Measurements from ENCODE around the gene CFC1B.
"Not testable (repeated sequence)": the region's sequence is repeated elsewhere in the genome, so short reads cannot be mapped to it uniquely, and the experiment has no call there.

CFC1B gene

GRCh38 chr2:130520992-130521391 is at the start of gene CFC1B:
Gene CFC1B, plus strand, starts transcription at chr2:130521222. Its CDS starts 263 bp downstream, at chr2:130521485.
- not testable (repeated sequence) for DNase-seq (ENCODE audit: extremely low read depth, low read depth)

GRCh38 chr2:130491073-130491472 is 29.9 kb upstream of the CFC1B start:
- not testable (repeated sequence) for DNase-seq (ENCODE audit: extremely low read depth, low read depth)

GRCh38 chr2:130509228-130509627 is 11.8 kb upstream of the CFC1B start, which contains the start of gene POTEI:
Gene POTEI, minus strand, starts transcription at chr2:130509328. Its CDS starts 93 bp downstream, at chr2:130509235.
- not testable (repeated sequence) for DNase-seq (ENCODE audit: extremely low read depth, low read depth)

GRCh38 chr2:130510807-130511746 is 9.9 kb upstream of the CFC1B start:
- DNase-seq (ENCODE audit: extremely low read depth, low read depth), result not testable (repeated sequence)

- not testable (repeated sequence) for DNase-seq (ENCODE audit: extremely low read depth, low read depth)
Measured at GRCh38 chr2:130511747-130512451, 9.1 kb upstream of the CFC1B start.

- not testable (repeated sequence) for DNase-seq (ENCODE audit: extremely low read depth, low read depth)
Measured at GRCh38 chr2:130518516-130519106, 2.4 kb upstream of the CFC1B start.

- not testable (repeated sequence) for DNase-seq (ENCODE audit: extremely low read depth, low read depth)
Measured at GRCh38 chr2:130522390-130522789, 1.4 kb downstream of the CFC1B start.

- DNase-seq (ENCODE audit: extremely low read depth, low read depth), result not testable (repeated sequence)
Measured at GRCh38 chr2:130527365-130527967, 6.4 kb downstream of the CFC1B start.

- DNase-seq (ENCODE audit: extremely low read depth, low read depth), result not testable (repeated sequence)
Measured at GRCh38 chr2:130529545-130529944, 8.5 kb downstream of the CFC1B start.

DNA sequence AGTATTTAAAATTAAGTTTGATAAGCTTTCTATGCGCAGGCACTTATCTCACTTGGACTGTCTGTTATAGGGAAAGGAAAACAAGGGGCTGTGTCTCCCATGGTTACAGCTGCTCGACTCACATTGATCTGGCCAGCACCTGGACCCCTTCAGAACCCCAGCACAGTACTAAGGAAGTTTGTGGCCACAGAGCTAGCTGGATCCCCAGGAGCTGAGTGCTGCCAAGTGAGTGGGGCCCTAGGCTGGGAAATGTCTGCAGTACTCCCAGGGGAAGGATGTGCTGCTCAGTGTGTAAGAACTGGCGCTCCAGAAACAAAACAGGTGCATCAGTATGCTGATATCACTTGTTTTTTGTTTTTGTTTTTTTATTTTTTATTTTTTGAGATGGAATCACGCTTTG is 9.2 kb downstream of the CFC1B start:
- not testable (repeated sequence) for DNase-seq (ENCODE audit: extremely low read depth, low read depth)

GRCh38 chr2:130531225-130531624 is 10.2 kb downstream of the CFC1B start:
- not testable (repeated sequence) for DNase-seq (ENCODE audit: extremely low read depth, low read depth)

- DNase-seq (ENCODE audit: extremely low read depth, low read depth), result not testable (repeated sequence)
Measured at GRCh38 chr2:130531672-130532071, 10.7 kb downstream of the CFC1B start.

DNA sequence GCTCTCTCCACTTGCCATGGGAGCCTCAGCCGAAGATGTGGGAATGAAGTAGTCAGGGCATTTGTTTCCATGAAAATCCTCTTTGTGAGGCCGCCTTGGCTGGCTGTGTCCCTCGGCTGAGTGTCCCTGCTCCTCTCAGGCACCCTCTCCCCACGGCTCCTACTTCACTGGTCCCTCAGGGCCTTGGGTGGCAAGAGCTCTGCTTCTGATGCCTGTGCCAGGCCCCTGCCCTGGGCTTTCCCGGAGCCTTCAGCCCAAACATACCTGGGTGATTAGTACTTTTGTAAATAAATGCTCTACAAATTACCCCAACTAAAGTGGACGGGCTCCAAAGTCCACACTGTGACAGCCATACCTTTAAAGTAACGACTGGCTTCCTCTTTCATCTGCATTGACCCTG is 15.6 kb downstream of the CFC1B start:
- DNase-seq (ENCODE audit: extremely low read depth, low read depth), result not testable (repeated sequence)

- DNase-seq (ENCODE audit: extremely low read depth, low read depth), result not testable (repeated sequence)
Measured at GRCh38 chr2:130538271-130538670, 17.2 kb downstream of the CFC1B start.

DNA sequence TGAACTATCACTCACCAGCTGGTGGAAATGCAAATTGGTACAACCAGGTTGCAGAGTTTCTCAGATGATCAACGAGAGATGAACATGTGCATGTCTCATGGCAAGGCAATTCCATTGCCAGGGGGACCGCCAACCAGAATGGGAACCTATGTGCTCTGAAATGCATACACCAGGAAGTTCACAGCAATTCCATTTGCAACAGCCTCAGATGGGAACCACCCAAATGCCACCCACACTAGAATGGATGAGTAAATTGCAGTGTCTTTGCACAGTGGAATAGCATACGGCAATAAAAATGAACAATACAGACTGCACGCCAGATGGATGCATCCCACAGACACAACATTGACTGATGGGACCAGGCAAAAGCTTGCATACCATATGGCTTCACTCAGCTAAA is 21.8 kb downstream of the CFC1B start:
- not testable (repeated sequence) for DNase-seq (ENCODE audit: extremely low read depth, low read depth)

DNA sequence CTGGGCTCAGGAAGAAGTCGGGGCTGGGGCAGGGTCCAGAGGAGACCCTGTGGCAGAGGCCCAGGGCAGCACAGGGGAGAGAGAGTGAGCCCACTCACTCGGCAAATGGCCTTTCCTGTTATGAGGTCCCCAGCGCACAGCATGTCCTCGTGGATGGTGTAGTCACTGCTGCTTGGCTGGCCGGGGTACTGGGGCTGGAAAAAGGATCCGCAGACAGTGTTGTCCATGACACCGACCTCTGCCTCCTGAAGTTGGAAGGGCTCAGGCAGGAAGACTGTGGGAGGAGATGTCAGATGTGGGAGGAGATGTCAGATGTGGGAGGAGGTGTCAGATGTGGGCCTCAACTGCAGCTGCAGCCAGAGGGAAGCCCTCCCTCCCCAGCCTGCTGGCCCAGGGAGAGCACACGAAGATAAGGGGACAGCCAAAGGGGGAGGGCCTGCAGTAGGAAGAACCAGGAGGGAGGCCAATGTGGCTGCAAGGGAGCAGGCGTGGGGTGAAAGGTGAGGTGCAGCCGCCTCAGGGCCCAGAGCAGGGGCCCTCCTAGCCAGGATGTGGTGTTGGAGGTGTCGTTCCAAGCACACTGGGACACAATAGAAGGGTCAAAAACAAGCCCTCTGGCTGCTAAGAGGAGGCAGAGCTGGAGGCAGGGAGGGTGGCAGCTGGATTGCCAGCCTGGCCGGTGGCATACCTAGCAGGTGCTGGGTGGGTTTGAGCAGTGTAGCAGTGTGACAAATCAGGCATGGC is 22.9 kb downstream of the CFC1B start:
- DNase-seq (ENCODE audit: extremely low read depth, low read depth), result not testable (repeated sequence)

- DNase-seq (ENCODE audit: extremely low read depth, low read depth), result not testable (repeated sequence)
Measured at GRCh38 chr2:130544978-130545377, 24.0 kb downstream of the CFC1B start.

DNA sequence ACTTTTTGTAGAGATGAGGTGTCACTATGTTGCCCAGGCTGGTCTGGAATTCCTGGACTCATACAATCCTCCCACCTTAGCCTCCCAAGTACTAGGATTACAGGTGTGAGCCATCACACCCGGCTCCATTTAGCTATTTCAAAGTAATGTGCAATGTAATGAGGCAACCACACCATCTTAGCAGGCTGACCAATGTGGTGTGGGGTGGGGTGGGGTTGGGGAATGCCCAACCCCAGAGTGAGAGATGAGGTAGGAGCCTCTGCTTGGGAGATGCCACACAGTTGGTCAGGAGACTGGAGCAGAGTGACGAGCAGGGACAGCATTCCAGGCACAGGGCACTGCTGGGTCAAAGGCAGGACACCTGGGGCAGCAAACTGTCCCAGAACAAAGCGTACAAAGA is 27.4 kb downstream of the CFC1B start:
- not testable (repeated sequence) for DNase-seq (ENCODE audit: extremely low read depth, low read depth)

DNA sequence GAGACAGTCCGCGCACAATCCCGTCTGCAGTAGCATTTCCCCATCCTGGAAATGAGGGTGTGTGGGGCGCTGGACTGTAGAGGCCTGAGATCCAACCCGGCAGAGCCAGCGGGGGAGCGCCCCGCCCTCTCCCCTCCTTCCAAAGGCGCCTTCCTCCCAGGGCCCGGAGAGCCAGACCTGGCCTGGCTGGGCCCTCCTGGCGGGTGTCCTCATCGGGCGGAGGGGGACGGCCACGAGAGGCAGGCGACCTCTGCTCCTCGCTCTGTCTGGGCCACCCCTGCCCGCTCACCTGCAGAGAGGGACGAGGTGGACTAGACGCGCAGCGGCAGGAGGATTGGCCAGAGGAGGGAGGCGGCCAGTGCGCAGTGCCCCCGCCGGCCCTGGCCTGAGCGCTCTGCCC is 28.5 kb downstream of the CFC1B start:
- not testable (repeated sequence) for DNase-seq (ENCODE audit: extremely low read depth, low read depth)

DNA sequence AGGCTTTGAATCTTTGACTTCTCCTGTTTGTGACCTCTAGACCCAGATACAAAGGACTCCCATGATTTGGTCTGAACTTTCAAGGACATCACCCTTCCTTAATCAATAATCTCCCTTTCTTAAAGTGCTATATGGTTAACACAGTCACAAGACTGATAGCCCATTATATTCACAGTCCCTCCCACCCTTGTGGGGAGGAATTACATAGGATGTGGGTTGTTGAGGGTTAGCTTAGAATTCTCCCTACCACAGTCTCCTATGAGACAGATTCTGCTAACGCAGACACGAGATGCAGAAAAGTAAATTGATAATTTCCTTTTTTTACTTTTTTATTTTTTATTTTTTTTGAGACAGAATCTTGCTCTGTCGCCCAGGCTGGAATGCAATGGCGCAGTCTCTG is 33.2 kb downstream of the CFC1B start:
- DNase-seq (ENCODE audit: extremely low read depth, low read depth), result not testable (repeated sequence)
